Breast epithelium (tissue), 3 donors: ENCODE results near the gene KIF17.

Source experiments
- POLR2A ChIP-seq: fragments of 450-650 bp; IDR thresholded peaks from one replicate; pipeline ENCODE4 v1.6.1; 2016; ENCODE audit warnings: antibody characterized with exemption, mild to moderate bottlenecking, moderate library complexity
- TF ChIP-seq, protein P1 (sequence below), 3 donors: fragments of 450-650 bp; IDR thresholded peaks; one replicate each; pipeline ENCODE4 v1.5.1; 2016 to 2017; ENCODE audit warnings: antibody characterized with exemption in 3 of 3, mild to moderate bottlenecking in 3 of 3, moderate library complexity in 3 of 3

DNA sequence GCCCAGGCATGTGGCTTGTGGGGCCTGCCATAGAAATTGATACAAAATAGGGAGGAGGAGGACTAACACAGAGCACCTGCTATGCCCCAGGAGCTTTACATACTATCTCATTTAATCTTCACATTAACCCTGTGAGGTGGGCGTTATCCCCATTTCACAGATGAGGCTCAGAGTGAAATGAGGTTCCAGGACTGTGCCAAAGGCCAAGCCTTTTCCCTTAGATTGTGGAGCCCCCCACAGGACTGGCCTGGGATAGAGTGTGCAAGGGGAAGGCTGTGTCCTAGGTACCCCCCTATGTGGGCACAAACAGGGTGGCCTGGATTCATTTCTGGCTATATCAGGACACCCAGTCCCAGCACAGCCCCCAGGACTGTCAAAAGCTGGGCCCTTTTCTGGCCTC, 54.4 kb downstream of the KIF17 start:
- TF ChIP-seq POLR2A = no peak
- TF ChIP-seq, protein P1, sequence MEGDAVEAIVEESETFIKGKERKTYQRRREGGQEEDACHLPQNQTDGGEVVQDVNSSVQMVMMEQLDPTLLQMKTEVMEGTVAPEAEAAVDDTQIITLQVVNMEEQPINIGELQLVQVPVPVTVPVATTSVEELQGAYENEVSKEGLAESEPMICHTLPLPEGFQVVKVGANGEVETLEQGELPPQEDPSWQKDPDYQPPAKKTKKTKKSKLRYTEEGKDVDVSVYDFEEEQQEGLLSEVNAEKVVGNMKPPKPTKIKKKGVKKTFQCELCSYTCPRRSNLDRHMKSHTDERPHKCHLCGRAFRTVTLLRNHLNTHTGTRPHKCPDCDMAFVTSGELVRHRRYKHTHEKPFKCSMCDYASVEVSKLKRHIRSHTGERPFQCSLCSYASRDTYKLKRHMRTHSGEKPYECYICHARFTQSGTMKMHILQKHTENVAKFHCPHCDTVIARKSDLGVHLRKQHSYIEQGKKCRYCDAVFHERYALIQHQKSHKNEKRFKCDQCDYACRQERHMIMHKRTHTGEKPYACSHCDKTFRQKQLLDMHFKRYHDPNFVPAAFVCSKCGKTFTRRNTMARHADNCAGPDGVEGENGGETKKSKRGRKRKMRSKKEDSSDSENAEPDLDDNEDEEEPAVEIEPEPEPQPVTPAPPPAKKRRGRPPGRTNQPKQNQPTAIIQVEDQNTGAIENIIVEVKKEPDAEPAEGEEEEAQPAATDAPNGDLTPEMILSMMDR (IDR thresholded peaks at IDR 0.05) = no peak
